ENCODE measurements around the gene SPDL1.

Gene SPDL1

GRCh38 chr5:169651526-169651925 lies 68.0 kb downstream of the SPDL1 start:
- DNase-seq (ENCODE audit: low read depth, low spot score), result no peak
- no peak for TF ChIP-seq FOXP2 (optimal IDR thresholded peaks at IDR 0.05; ENCODE audit: control extremely low read depth, extremely low read length, insufficient read depth)
- TF ChIP-seq EZH2 (IDR thresholded peaks at IDR 0.05), result no peak
- no peak for TF ChIP-seq POLR2AphosphoS5 (IDR thresholded peaks at IDR 0.05; ENCODE audit: borderline replicate concordance, low read depth, low read length)
- Histone ChIP-seq H3K27ac (no peak overlapping the region), H3K9ac (ENCODE audit: insufficient read length) (no peak overlapping the region), H3K9me3 (ENCODE audit: low read depth, low read length) (no peaks in the 10 kb centered on the region), H3K36me3 (ENCODE audit: insufficient read depth, low read length) (no peaks in the 10 kb centered on the region), H3K4me3 (no peak overlapping the region)

- TF ChIP-seq EZH2 (IDR thresholded peaks at IDR 0.05), result no peak
- TF ChIP-seq POLR2AphosphoS5 (IDR thresholded peaks at IDR 0.05; ENCODE audit: borderline replicate concordance, low read depth, low read length), result no peak
- no peak for TF ChIP-seq FOXP2 (optimal IDR thresholded peaks at IDR 0.05; ENCODE audit: control extremely low read depth, extremely low read length, insufficient read depth)
- H3K4me3 ChIP-seq, result no peak overlapping the region
- H3K9ac ChIP-seq (ENCODE audit: insufficient read length), result no peak overlapping the region
- no peaks in the 10 kb centered on the region for H3K36me3 ChIP-seq (ENCODE audit: insufficient read depth, low read length)
- no peak for DNase-seq (ENCODE audit: low read depth, low spot score)
- no peaks in the 10 kb centered on the region for H3K9me3 ChIP-seq (ENCODE audit: low read depth, low read length)
- H3K27ac ChIP-seq, result no peak overlapping the region
These were observed 68.5 kb downstream of the SPDL1 start for GRCh38 chr5:169652057-169652456.

GRCh38 chr5:169653091-169653490 lies 69.5 kb downstream of the SPDL1 start:
- Histone ChIP-seq H3K27ac (no peak overlapping the region), H3K9ac (ENCODE audit: insufficient read length) (no peak overlapping the region), H3K36me3 (ENCODE audit: insufficient read depth, low read length) (no peaks in the 10 kb centered on the region), H3K4me3 (no peak overlapping the region), H3K9me3 (ENCODE audit: low read depth, low read length) (no peaks in the 10 kb centered on the region)
- TF ChIP-seq POLR2AphosphoS5 (IDR thresholded peaks at IDR 0.05; ENCODE audit: borderline replicate concordance, low read depth, low read length) (no peak), EZH2 (IDR thresholded peaks at IDR 0.05) (no peak), FOXP2 (optimal IDR thresholded peaks at IDR 0.05; ENCODE audit: control extremely low read depth, extremely low read length, insufficient read depth) (no peak)
- DNase-seq (ENCODE audit: low read depth, low spot score), result no peak

All from SK-N-MC (cell line).